Measurements from ENCODE around the gene RNF183. TPM values are rescaled to one million over a fixed set of nuclear protein-coding genes. Genes with fewer than 3 reads are reported as not detected.
"Not testable (repeated sequence)": the region's sequence is repeated elsewhere in the genome, so short reads cannot be mapped to it uniquely, and the experiment has no call there.

RNF183 gene
- total RNA-seq, 2 donors from 2014 or later, result 1.9 to 10.9 TPM

- ATAC-seq (replicated peaks), result no peak
- Mint-ChIP-seq H3K4me3 (no peak overlapping the region), H3K9me3 (no peaks in the 10 kb centered on the region), H3K27me3 (peaks cover 8% of the 10 kb centered on the region), H3K4me1 (no peaks in the 10 kb centered on the region), H3K27ac (no peak overlapping the region), H3K36me3 (ENCODE audit: low read depth) (no peaks in the 10 kb centered on the region)
Observed at GRCh38 chr9:113306566-113306965, 3.4 kb upstream of the RNF183 start.

GRCh38 chr9:113301548-113301947 is 1.6 kb downstream of the RNF183 start:
- Mint-ChIP-seq H3K4me3 (peak overlapping the region; percentile 10), H3K27ac (no peak overlapping the region), H3K4me1 (peaks cover 8% of the 10 kb centered on the region), H3K27me3 (peaks cover 16% of the 10 kb centered on the region), H3K9me3 (no peaks in the 10 kb centered on the region), H3K36me3 (ENCODE audit: low read depth) (no peaks in the 10 kb centered on the region)
- ATAC-seq (replicated peaks), result no peak

GRCh38 chr9:113299800-113300292 is 3.3 kb downstream of the RNF183 start:
- H3K27ac Mint-ChIP-seq, result no peak overlapping the region
- no peaks in the 10 kb centered on the region for H3K9me3 Mint-ChIP-seq
- no peaks in the 10 kb centered on the region for H3K36me3 Mint-ChIP-seq (ENCODE audit: low read depth)
- peaks cover 12% of the 10 kb centered on the region for H3K27me3 Mint-ChIP-seq
- H3K4me1 Mint-ChIP-seq, result peaks cover 8% of the 10 kb centered on the region
- no peak overlapping the region for H3K4me3 Mint-ChIP-seq
- no peak for ATAC-seq (replicated peaks)

- peaks cover 8% of the 10 kb centered on the region for H3K4me1 Mint-ChIP-seq
- H3K4me3 Mint-ChIP-seq, result no peak overlapping the region
- H3K36me3 Mint-ChIP-seq (ENCODE audit: low read depth), result no peaks in the 10 kb centered on the region
- H3K27me3 Mint-ChIP-seq, result peaks cover 12% of the 10 kb centered on the region
- ATAC-seq (replicated peaks), result no peak
- H3K27ac Mint-ChIP-seq, result no peak overlapping the region
- H3K9me3 Mint-ChIP-seq, result no peaks in the 10 kb centered on the region
Observed at GRCh38 chr9:113298924-113299770, 4.0 kb downstream of the RNF183 start.

GRCh38 chr9:113298311-113298710 is 4.9 kb downstream of the RNF183 start:
- Mint-ChIP-seq H3K27ac (no peak overlapping the region), H3K9me3 (no peaks in the 10 kb centered on the region), H3K4me3 (no peak overlapping the region), H3K36me3 (ENCODE audit: low read depth) (peaks cover 7% of the 10 kb centered on the region), H3K27me3 (peaks cover 12% of the 10 kb centered on the region), H3K4me1 (peaks cover 8% of the 10 kb centered on the region)
- no peak for ATAC-seq (replicated peaks)

GRCh38 chr9:113296796-113297558 is 6.2 kb downstream of the RNF183 start:
- H3K4me3 Mint-ChIP-seq, result no peak overlapping the region
- peaks cover 8% of the 10 kb centered on the region for H3K27me3 Mint-ChIP-seq
- no peak for ATAC-seq (replicated peaks)
- no peaks in the 10 kb centered on the region for H3K9me3 Mint-ChIP-seq
- peaks cover 8% of the 10 kb centered on the region for H3K4me1 Mint-ChIP-seq
- peaks cover 21% of the 10 kb centered on the region for H3K36me3 Mint-ChIP-seq (ENCODE audit: low read depth)
- H3K27ac Mint-ChIP-seq, result peak overlapping the region; percentile 27

GRCh38 chr9:113296247-113296646 is 6.9 kb downstream of the RNF183 start:
- peaks cover 28% of the 10 kb centered on the region for H3K36me3 Mint-ChIP-seq (ENCODE audit: low read depth)
- H3K4me1 Mint-ChIP-seq; H3K27ac Mint-ChIP-seq; H3K9me3 Mint-ChIP-seq; H3K27me3 Mint-ChIP-seq; ATAC-seq (replicated peaks); H3K4me3 Mint-ChIP-seq: not testable (repeated sequence)

GRCh38 chr9:113293285-113293878 is 9.8 kb downstream of the RNF183 start:
- Mint-ChIP-seq H3K27me3 (no peaks in the 10 kb centered on the region), H3K4me3 (no peak overlapping the region), H3K9me3 (no peaks in the 10 kb centered on the region), H3K36me3 (ENCODE audit: low read depth) (peaks cover 57% of the 10 kb centered on the region), H3K27ac (peak overlapping the region; percentile 33), H3K4me1 (no peaks in the 10 kb centered on the region)
- no peak for ATAC-seq (replicated peaks)

- Mint-ChIP-seq H3K27ac (peak overlapping the region; percentile 34), H3K9me3 (no peaks in the 10 kb centered on the region), H3K4me3 (no peak overlapping the region), H3K36me3 (ENCODE audit: low read depth) (peaks cover 85% of the 10 kb centered on the region), H3K4me1 (no peaks in the 10 kb centered on the region), H3K27me3 (no peaks in the 10 kb centered on the region)
- no peak for ATAC-seq (replicated peaks)
Observed at GRCh38 chr9:113290052-113290607, 13.0 kb downstream of the RNF183 start.

- H3K9me3 Mint-ChIP-seq, result no peaks in the 10 kb centered on the region
- peak overlapping the region; percentile 34 for H3K27ac Mint-ChIP-seq
- no peaks in the 10 kb centered on the region for H3K4me1 Mint-ChIP-seq
- ATAC-seq (replicated peaks), result no peak
- no peaks in the 10 kb centered on the region for H3K27me3 Mint-ChIP-seq
- peaks cover 96% of the 10 kb centered on the region for H3K36me3 Mint-ChIP-seq (ENCODE audit: low read depth)
- no peak overlapping the region for H3K4me3 Mint-ChIP-seq
Observed at GRCh38 chr9:113289091-113289490, 14.1 kb downstream of the RNF183 start.

GRCh38 chr9:113281356-113281755 is 21.8 kb downstream of the RNF183 start:
- Mint-ChIP-seq H3K4me3 (no peak overlapping the region), H3K4me1 (peaks cover 27% of the 10 kb centered on the region), H3K9me3 (no peaks in the 10 kb centered on the region), H3K36me3 (ENCODE audit: low read depth) (peaks cover 81% of the 10 kb centered on the region), H3K27ac (peak overlapping the region; percentile 4), H3K27me3 (no peaks in the 10 kb centered on the region)
- ATAC-seq (replicated peaks), result no peak

GRCh38 chr9:113278840-113279239 is 24.3 kb downstream of the RNF183 start:
- no peaks in the 10 kb centered on the region for H3K27me3 Mint-ChIP-seq
- H3K9me3 Mint-ChIP-seq, result no peaks in the 10 kb centered on the region
- no peak for ATAC-seq (replicated peaks)
- peaks cover 60% of the 10 kb centered on the region for H3K36me3 Mint-ChIP-seq (ENCODE audit: low read depth)
- peaks cover 32% of the 10 kb centered on the region for H3K4me1 Mint-ChIP-seq
- H3K4me3 Mint-ChIP-seq, result peak overlapping the region; percentile 39
- H3K27ac Mint-ChIP-seq, result peak overlapping the region; percentile 30

- no peak within 1 kb of the TSS for H3K27ac Mint-ChIP-seq
- no peak within 1 kb of the TSS for H3K4me3 Mint-ChIP-seq
- no peaks in the 10 kb centered on the region for H3K9me3 Mint-ChIP-seq
- H3K27me3 Mint-ChIP-seq, result no peaks in the 10 kb centered on the region
- ATAC-seq (replicated peaks), result peak; percentile 97
- H3K36me3 Mint-ChIP-seq (ENCODE audit: low read depth), result peaks cover 26% of the 10 kb centered on the region
- peaks cover 27% of the 10 kb centered on the region for H3K4me1 Mint-ChIP-seq
Observed at GRCh38 chr9:113275157-113276131, 27.7 kb downstream of the RNF183 start, which contains the start of the genes CDC26 and PRPF4. CDC26 (minus strand) TSS chr9:113275572; CDS start chr9:113272507, 3,065 bp downstream. PRPF4 (plus strand) TSS chr9:113275658; CDS start chr9:113275744, 86 bp downstream.
